ENCODE data around the gene CR1L. TPM values are rescaled to one million over a fixed set of nuclear protein-coding genes. Genes with fewer than 3 reads are reported as not detected.

Gene CR1L
- total RNA-seq, 1 experiment from 2014 or later, result not detected

DNA sequence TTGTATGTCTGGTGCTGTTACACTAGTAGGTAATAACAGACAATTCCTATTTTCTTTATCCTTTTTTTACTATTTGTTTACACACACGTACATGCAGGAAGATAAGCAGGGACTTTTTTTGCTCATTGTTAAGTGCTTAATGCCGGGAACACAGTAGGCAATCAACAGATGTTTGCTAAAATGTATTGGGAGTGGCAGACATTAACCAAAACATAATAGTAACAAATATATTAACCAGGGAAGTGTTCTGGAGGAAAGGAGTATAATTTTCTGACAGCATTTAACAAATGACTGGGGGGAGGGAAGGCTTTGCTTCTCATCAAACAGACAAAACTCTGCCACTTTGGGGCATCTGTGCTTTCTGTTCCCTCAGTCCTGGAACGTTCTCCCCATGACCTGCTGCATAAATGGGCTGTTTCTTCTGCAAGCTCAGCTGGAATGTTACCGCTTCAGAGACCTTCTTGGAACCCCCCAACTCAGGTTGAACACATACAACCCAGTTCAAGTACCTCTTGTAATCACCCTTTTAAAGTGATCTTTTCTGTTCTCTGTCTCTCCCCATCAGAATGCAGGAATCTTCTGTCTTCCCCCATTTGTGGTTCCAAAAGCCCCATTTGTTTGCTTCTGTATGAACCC is 2.1 kb downstream of the CR1L start:
- Histone ChIP-seq H3K9me3 (ENCODE audit: low read length) (no peaks in the 10 kb centered on the region), H3K36me3 (ENCODE audit: low read depth, low read length) (no peaks in the 10 kb centered on the region), H3F3A (ENCODE audit: low read length, unreplicated experiment) (no peaks in the 10 kb centered on the region), H3K4me1 (ENCODE audit: insufficient read depth, low read length) (no peaks in the 10 kb centered on the region), H3K9ac (ENCODE audit: low read length) (no peak overlapping the region), H3K9me2 (replicated peaks; ENCODE audit: low read length) (no peaks in the 10 kb centered on the region), H3K4me2 (ENCODE audit: low read length) (no peak overlapping the region), H3K79me2 (ENCODE audit: low read length) (no peaks in the 10 kb centered on the region), H4K20me1 (ENCODE audit: low read length) (no peaks in the 10 kb centered on the region), H3K4me3 (ENCODE audit: low read length) (no peak overlapping the region), H3K27me3 (ENCODE audit: low read length) (peaks cover 70% of the 10 kb centered on the region), H3K27ac (ENCODE audit: low read length) (no peak overlapping the region), H2AFZ (ENCODE audit: low read length) (no peak overlapping the region)
- intact Hi-C loops (cut with micrococcal nuclease), result no loop called here
- ChIA-PET POLR2A (ENCODE audit: unreplicated experiment) (no interaction called here), CTCF (no interaction called here)
- DNase-seq (no peak), ATAC-seq (no peak)
- BruUV-seq (replicated peaks), result no TSS peak
- TF ChIP-seq EZH2phosphoT487 (IDR thresholded peaks at IDR 0.05; ENCODE audit: borderline replicate concordance, low read length) (no peak), EZH2 (IDR thresholded peaks at IDR 0.05; ENCODE audit: low read length, unreplicated experiment) (no peak)
- TF ChIP-seq, protein P1, sequence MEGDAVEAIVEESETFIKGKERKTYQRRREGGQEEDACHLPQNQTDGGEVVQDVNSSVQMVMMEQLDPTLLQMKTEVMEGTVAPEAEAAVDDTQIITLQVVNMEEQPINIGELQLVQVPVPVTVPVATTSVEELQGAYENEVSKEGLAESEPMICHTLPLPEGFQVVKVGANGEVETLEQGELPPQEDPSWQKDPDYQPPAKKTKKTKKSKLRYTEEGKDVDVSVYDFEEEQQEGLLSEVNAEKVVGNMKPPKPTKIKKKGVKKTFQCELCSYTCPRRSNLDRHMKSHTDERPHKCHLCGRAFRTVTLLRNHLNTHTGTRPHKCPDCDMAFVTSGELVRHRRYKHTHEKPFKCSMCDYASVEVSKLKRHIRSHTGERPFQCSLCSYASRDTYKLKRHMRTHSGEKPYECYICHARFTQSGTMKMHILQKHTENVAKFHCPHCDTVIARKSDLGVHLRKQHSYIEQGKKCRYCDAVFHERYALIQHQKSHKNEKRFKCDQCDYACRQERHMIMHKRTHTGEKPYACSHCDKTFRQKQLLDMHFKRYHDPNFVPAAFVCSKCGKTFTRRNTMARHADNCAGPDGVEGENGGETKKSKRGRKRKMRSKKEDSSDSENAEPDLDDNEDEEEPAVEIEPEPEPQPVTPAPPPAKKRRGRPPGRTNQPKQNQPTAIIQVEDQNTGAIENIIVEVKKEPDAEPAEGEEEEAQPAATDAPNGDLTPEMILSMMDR (conservative IDR thresholded peaks at IDR 0.05; ENCODE audit: low read depth, low read length), result no peak

DNA sequence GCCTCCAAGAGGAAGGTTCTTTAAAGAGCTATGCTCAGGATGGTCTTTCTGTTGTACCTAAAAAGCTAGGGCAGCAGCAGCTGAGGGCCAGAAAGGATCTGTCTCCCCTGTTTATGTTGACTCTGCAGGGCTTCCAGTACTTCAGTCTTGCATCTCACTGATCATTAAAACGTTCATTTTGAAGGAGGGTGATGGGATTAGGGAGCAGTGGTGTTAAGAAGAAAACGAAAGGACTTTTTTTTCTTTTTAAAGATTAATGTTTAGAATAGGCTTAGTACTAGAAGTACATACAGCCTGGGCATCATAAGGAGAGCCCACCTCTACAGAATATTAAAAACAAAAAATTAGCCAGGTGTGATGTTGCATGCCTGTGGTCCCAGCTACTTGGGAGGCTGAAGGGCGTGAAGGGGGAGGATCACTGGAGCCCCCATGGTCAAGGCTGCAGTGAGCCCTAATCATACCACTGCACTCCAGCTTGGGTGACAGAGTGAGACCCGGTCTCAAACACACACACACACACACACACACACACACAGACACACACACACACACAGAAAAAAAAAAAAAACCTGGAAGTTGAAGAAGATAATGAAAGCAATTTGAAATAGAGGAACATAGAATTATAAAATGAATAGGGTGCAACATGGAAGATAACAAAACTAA is 2.9 kb downstream of the CR1L start:
- Histone ChIP-seq H3K4me1 (ENCODE audit: insufficient read depth, low read length) (no peaks in the 10 kb centered on the region), H3K9me2 (replicated peaks; ENCODE audit: low read length) (no peaks in the 10 kb centered on the region), H3K4me3 (ENCODE audit: low read length) (no peak overlapping the region), H3K27me3 (ENCODE audit: low read length) (peaks cover 69% of the 10 kb centered on the region), H4K20me1 (ENCODE audit: low read length) (no peaks in the 10 kb centered on the region), H3K4me2 (ENCODE audit: low read length) (no peak overlapping the region), H2AFZ (ENCODE audit: low read length) (no peak overlapping the region), H3K79me2 (ENCODE audit: low read length) (no peaks in the 10 kb centered on the region), H3K9me3 (ENCODE audit: low read length) (no peaks in the 10 kb centered on the region), H3K27ac (ENCODE audit: low read length) (no peak overlapping the region), H3F3A (ENCODE audit: low read length, unreplicated experiment) (no peaks in the 10 kb centered on the region), H3K9ac (ENCODE audit: low read length) (no peak overlapping the region), H3K36me3 (ENCODE audit: low read depth, low read length) (no peaks in the 10 kb centered on the region)
- ChIA-PET POLR2A (ENCODE audit: unreplicated experiment) (no interaction called here), CTCF (no interaction called here)
- no peak for ATAC-seq
- BruUV-seq (replicated peaks), result no TSS peak
- intact Hi-C loops (cut with micrococcal nuclease), result no loop called here
- TF ChIP-seq EZH2phosphoT487 (IDR thresholded peaks at IDR 0.05; ENCODE audit: borderline replicate concordance, low read length), result no peak
- TF ChIP-seq, protein P1 (conservative IDR thresholded peaks at IDR 0.05; ENCODE audit: low read depth, low read length), result no peak
- TF ChIP-seq EZH2 (IDR thresholded peaks at IDR 0.05; ENCODE audit: low read length, unreplicated experiment), result no peak
- DNase-seq, result no peak

Data from PC-3 (cell line).